Stimulated activated memory B cell treated with anti-CD40 and anti-IgM and Interleukin-4, amounts not matched to agents 10 μg/mL and 1 μg/mL and 100 μg/mL, for 72 hours (primary cell): ENCODE results near the gene RBPJ.

Source experiments
- ATAC-seq: fragments of 150-1000 bp; cut with Tn5 transposase; 2 replicates; pipeline ENCODE4 v1.10.0; 2021
- H3K27ac Mint-ChIP-seq: one replicate; pipeline ENCODE4 v1.8.0; 2022; ENCODE audit warnings: mild to moderate bottlenecking, mixed read lengths
- H3K27me3 Mint-ChIP-seq: one replicate; pipeline ENCODE4 v1.8.0; 2022; ENCODE audit warnings: mixed read lengths
- H3K36me3 Mint-ChIP-seq: one replicate; pipeline ENCODE4 v1.8.0; 2022; ENCODE audit warnings: mixed read lengths
- H3K4me1 Mint-ChIP-seq: one replicate; pipeline ENCODE4 v1.8.0; 2022; ENCODE audit warnings: mixed read lengths
- H3K4me3 Mint-ChIP-seq: one replicate; pipeline ENCODE4 v1.8.0; 2022; ENCODE audit warnings: mild to moderate bottlenecking, moderate library complexity, mixed read lengths
- H3K9me3 Mint-ChIP-seq: one replicate; pipeline ENCODE4 v1.8.0; 2022; ENCODE audit warnings: mixed read lengths

RBPJ gene

GRCh38 chr4:26482508-26483462 lies 162.0 kb downstream of the RBPJ start:
- Mint-ChIP-seq H3K27me3 (no peaks in the 10 kb centered on the region), H3K9me3 (no peaks in the 10 kb centered on the region), H3K27ac (no peak overlapping the region), H3K4me1 (no peaks in the 10 kb centered on the region), H3K36me3 (no peaks in the 10 kb centered on the region), H3K4me3 (no peak overlapping the region)
- no peak for ATAC-seq

- H3K9me3 Mint-ChIP-seq = no peaks in the 10 kb centered on the region
- ATAC-seq = no peak
- H3K27me3 Mint-ChIP-seq = no peaks in the 10 kb centered on the region
- no peak overlapping the region for H3K4me3 Mint-ChIP-seq
- H3K4me1 Mint-ChIP-seq = no peaks in the 10 kb centered on the region
- no peaks in the 10 kb centered on the region for H3K36me3 Mint-ChIP-seq
- H3K27ac Mint-ChIP-seq = no peak overlapping the region
Measured at GRCh38 chr4:26484032-26484515, 163.3 kb downstream of the RBPJ start.

GRCh38 chr4:26484516-26484915 lies 163.7 kb downstream of the RBPJ start:
- Mint-ChIP-seq H3K4me3 (no peak overlapping the region), H3K36me3 (no peaks in the 10 kb centered on the region), H3K9me3 (no peaks in the 10 kb centered on the region), H3K4me1 (no peaks in the 10 kb centered on the region), H3K27me3 (no peaks in the 10 kb centered on the region), H3K27ac (no peak overlapping the region)
- no peak for ATAC-seq
